ENCODE results near the gene VRK1.

The VRK1 gene

GRCh38 chr14:96793547-96793946 is 3.6 kb upstream of the VRK1 start:
- no peak overlapping the region for H3K4me3 ChIP-seq (ENCODE audit: low read depth, low read length)
- H3K27ac ChIP-seq: no peak overlapping the region
- no peak for TF ChIP-seq CTCF (IDR thresholded peaks at IDR 0.05)
- no peak overlapping the region for H3K9ac ChIP-seq
- H3K4me1 ChIP-seq: no peaks in the 10 kb centered on the region
- H2AFZ ChIP-seq: no peak overlapping the region
- no peaks in the 10 kb centered on the region for H3K79me2 ChIP-seq
- no peak overlapping the region for H3K4me2 ChIP-seq (ENCODE audit: low read length)
- H3K9me3 ChIP-seq (ENCODE audit: control insufficient read depth, low read length): no peaks in the 10 kb centered on the region
- no peaks in the 10 kb centered on the region for H3K27me3 ChIP-seq (ENCODE audit: control insufficient read depth, insufficient read depth, low read length)
- H3K36me3 ChIP-seq (ENCODE audit: control insufficient read depth, insufficient read depth, low read length): no peaks in the 10 kb centered on the region

GRCh38 chr14:96795109-96795828 is 1.9 kb upstream of the VRK1 start:
- no peaks in the 10 kb centered on the region for H3K36me3 ChIP-seq (ENCODE audit: control insufficient read depth, insufficient read depth, low read length)
- H3K79me2 ChIP-seq: peaks cover 5% of the 10 kb centered on the region
- no peaks in the 10 kb centered on the region for H3K27me3 ChIP-seq (ENCODE audit: control insufficient read depth, insufficient read depth, low read length)
- TF ChIP-seq CTCF (IDR thresholded peaks at IDR 0.05): no peak
- no peak overlapping the region for H3K27ac ChIP-seq
- no peaks in the 10 kb centered on the region for H3K9me3 ChIP-seq (ENCODE audit: control insufficient read depth, low read length)
- H3K9ac ChIP-seq: no peak overlapping the region
- H3K4me1 ChIP-seq: no peaks in the 10 kb centered on the region
- no peak overlapping the region for H2AFZ ChIP-seq
- H3K4me2 ChIP-seq (ENCODE audit: low read length): no peak overlapping the region
- no peak overlapping the region for H3K4me3 ChIP-seq (ENCODE audit: low read depth, low read length)

GRCh38 chr14:96797582-96798349 is 584 bp downstream of the VRK1 start:
- Histone ChIP-seq H3K27me3 (ENCODE audit: control insufficient read depth, insufficient read depth, low read length) (no peaks in the 10 kb centered on the region), H3K4me3 (ENCODE audit: low read depth, low read length) (peak overlapping the region; percentile 51), H3K4me1 (no peaks in the 10 kb centered on the region), H2AFZ (peak overlapping the region; percentile 90), H3K9me3 (ENCODE audit: control insufficient read depth, low read length) (no peaks in the 10 kb centered on the region), H3K9ac (no peak overlapping the region), H3K36me3 (ENCODE audit: control insufficient read depth, insufficient read depth, low read length) (no peaks in the 10 kb centered on the region), H3K4me2 (ENCODE audit: low read length) (peak overlapping the region; percentile 70), H3K27ac (no peak overlapping the region), H3K79me2 (peaks cover 16% of the 10 kb centered on the region)
- no peak for TF ChIP-seq CTCF (IDR thresholded peaks at IDR 0.05)

- Histone ChIP-seq H3K79me2 (peaks cover 16% of the 10 kb centered on the region), H3K4me3 (ENCODE audit: low read depth, low read length) (no peak overlapping the region), H3K4me2 (ENCODE audit: low read length) (no peak overlapping the region), H3K36me3 (ENCODE audit: control insufficient read depth, insufficient read depth, low read length) (no peaks in the 10 kb centered on the region), H3K9ac (no peak overlapping the region), H2AFZ (no peak overlapping the region), H3K27me3 (ENCODE audit: control insufficient read depth, insufficient read depth, low read length) (no peaks in the 10 kb centered on the region), H3K27ac (no peak overlapping the region), H3K4me1 (no peaks in the 10 kb centered on the region), H3K9me3 (ENCODE audit: control insufficient read depth, low read length) (no peaks in the 10 kb centered on the region)
- no peak for TF ChIP-seq CTCF (IDR thresholded peaks at IDR 0.05)
These were observed 1.8 kb downstream of the VRK1 start for GRCh38 chr14:96798956-96799355.

Data from parathyroid adenoma (tissue), 2 donors.